Islet of Langerhans (tissue), 1 donor: ENCODE measurements around the gene GRAMD1B.

Source experiments
- FAIRE-seq: peaks from one replicate; lab custom pipeline; 2011; peaks lifted over from hg19 to GRCh38; lab: Jason Lieb, UNC

Gene GRAMD1B

GRCh38 chr11:123536690-123537437 is 106.8 kb downstream of the GRAMD1B start:
- FAIRE-seq, result no peak

GRCh38 chr11:123537726-123538125 is 107.7 kb downstream of the GRAMD1B start:
- FAIRE-seq, result no peak

DNA sequence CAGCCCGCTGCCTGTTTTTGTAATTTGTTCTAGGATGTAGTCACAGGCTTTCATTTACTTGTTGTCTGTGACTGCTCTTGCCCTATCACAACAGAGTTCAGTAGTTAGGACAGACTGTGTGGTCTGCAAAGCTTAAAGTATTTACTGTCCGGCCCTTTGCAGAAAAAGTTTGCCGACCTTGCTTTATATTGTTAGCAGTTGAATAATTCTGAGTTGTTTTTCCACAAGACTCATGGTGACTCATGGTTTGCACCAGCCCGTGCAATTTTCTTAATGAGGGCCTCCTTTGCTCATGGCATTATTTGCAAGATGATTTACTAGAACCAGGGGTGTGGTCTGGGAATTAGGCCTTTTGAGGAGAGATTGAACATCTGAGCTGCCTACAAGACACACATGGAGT is 113.7 kb downstream of the GRAMD1B start:
- no peak for FAIRE-seq

DNA sequence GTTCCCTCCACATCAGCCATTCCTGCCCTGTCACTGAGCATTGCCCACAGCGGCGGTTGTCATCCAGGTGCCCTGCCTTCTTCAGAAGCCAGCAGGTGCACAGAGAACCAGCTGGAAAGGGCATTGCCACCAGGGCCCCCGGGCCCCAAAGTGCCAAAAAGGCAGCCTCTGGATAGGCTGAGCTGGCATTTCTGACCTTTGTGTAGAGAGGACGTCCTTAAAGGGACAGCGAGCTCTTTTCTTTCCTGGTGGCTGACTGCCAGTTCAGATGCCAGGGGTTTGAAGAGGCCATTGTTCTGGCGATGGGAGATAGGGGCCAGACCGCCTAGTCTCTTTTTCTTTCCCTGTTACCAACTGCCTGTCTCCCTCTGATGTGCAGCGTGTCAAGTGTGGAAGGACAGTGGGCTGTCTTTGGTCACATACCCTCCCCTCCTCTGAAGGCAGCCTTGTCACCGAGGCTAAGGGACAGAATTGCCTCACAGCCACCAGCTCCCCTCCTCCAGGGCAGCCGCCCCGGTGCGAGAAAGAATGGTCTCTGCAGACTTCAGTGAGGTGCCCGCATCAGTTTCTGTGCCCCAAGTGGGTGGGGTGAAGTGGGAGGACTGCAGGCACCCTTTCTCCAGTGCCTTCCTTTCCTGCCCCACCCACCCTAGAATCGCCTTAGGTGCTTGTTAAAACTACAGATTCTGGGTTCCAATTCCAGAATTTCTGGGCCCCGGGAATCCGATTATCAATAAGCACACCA is 114.7 kb downstream of the GRAMD1B start:
- FAIRE-seq, result no peak

GRCh38 chr11:123545726-123546270 is 115.7 kb downstream of the GRAMD1B start:
- no peak for FAIRE-seq

GRCh38 chr11:123546515-123546914 is 116.4 kb downstream of the GRAMD1B start:
- no peak for FAIRE-seq

DNA sequence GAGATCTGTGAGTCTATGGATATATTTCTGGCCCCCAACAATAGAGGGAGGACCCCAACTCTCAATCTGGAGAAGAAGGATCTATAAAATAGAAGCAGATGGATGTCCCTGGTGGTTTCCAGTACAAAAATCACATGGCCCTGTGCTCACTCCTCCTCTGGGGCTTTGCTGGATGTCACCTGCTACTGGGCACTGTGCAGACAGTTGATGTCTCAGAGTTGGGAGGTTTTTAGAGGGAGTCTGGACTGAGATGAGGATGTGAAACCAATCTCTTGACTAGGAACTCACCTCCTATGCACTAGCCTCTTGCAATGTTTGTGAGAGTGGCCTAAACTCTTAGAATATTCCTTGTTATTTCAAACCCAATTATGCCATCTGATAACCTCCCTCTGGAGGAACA is 117.1 kb downstream of the GRAMD1B start:
- no peak for FAIRE-seq

DNA sequence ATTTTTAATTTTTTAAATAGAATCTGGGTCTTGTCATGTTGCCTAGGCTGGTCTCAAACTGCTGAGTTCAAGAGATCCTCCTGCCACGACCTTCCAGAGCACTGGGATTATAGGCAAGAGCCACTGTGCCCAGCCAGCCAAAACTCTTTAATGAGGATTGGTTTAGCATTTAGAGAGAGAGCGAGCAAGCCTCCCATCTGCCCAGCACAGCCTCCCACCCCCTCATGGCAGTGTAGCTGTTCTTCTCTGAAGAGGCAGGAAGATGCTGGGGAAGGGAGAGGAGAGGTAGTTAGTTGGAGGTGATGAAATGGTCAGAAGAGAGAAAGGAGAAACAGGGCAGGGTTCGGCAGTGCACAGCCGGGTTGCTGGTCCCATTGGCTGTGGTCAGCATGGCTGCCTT is 118.7 kb downstream of the GRAMD1B start:
- FAIRE-seq, result no peak

- FAIRE-seq, result no peak
These were observed 120.2 kb downstream of the GRAMD1B start for GRCh38 chr11:123549926-123550917.

DNA sequence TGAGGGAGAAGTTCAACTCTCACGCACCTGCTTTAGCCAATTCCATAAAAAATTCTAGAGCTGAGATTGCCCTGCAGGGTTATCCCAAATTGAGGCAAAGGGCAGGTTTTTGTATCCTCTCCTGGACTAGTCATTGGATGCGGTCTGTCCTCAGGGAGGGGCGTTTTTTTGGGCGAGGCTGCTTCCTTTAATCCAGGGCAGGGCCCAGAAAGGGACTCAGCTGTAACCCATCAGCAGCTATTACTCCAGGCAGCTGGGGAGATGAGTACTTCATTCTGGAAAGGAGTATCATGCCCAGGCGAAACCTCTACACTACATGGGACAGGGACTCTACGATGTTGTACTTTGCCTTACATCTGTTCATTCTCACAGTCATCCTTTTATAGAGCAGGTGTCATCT is 121.0 kb downstream of the GRAMD1B start:
- no peak for FAIRE-seq

DNA sequence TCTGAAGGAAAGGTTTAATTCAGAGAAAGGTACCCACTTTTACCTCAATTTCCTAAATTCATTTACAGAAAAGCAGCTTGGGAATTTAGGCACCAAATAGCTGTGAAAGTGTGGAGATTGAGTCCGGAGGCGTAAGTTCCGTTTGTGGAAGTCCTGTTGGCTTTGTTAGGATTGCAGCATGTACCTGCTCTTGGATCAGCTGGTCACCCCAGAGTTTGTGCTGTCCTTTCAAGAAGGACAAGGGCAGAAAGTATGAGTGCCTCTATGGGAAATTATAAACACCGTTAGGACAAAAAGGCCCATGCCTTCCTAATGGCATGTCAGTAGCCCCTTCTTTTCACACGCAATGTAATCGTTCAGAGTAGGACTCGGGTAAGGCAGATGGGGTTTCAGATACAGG is 126.6 kb downstream of the GRAMD1B start:
- FAIRE-seq, result no peak

DNA sequence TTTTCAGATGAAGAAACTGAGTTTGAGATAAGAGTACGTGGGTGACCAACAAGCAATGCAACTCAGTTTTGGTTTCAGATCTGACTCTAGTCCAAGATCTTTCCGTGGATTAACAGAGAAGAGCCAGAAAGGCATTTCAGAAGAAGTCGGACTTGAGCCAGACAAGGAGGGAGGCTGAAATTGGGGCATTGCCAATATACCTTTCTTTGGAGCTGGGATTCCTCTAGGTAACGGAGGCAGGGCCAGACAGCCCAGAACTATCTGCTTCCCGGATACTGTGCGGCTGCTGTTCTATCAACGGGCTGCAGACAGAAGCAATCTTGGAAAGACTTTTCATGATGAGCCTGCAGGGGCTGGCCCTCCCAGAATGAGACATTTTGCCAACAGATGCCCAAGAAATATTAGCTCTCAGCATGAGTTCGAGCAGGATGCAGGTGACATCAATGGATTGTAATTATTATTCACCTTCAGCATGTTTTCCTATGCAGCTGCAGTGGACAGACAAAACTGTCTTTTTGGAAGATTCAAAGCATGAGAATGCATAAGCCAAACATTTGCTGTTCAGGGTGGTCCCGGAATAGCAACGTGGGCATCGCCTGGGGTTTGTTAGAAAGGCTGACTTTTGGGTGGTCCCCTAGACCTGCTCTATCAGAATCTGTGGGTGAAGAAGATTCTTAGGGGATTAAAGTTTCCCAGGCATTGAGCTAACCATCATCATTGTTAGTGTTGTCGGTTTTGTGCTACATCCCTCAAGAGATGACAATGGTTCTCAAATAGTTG is 128.7 kb downstream of the GRAMD1B start:
- no peak for FAIRE-seq

GRCh38 chr11:123559523-123559955 is 129.5 kb downstream of the GRAMD1B start:
- peak; percentile 56 for FAIRE-seq

GRCh38 chr11:123560006-123560405 is 129.9 kb downstream of the GRAMD1B start:
- no peak for FAIRE-seq

DNA sequence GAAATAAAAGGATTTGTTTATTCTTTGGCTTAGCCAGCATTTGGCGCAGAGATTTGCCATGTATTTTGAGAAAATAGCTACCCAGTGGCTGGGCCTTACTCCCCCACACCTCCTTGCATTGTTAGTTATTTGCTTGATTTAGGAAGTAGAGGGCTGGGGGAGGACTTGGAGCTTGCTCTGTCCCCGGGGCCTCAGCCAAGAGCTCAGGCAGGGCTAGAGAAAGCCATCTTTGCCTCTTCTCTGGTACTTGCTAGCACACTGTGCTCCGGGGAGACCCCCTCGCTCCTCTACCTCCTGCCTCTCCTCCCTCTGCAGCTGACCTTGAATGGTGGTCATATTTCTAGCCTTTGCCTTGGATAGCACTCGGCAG is 131.3 kb downstream of the GRAMD1B start:
- FAIRE-seq, result no peak

DNA sequence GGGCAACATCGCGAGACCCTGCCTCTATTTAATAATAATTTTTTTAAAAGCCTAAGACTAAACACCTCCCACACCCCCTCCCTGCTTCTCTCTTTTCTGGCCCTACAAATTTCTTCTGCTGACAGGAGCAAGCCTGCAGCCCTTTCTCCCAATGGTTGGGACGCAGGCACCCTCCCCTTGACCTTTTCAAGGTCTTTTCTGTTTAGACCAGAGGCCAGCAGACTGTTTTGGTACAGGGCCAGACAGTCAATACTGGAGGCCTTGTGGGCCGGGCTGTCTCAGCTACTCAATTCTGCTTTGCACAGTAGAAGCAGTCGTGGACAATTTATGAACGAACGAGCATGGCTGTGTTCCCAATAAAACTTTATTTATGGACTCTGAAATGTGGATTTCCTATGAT is 132.1 kb downstream of the GRAMD1B start:
- no peak for FAIRE-seq

GRCh38 chr11:123562829-123563228 is 132.8 kb downstream of the GRAMD1B start:
- FAIRE-seq, result no peak

DNA sequence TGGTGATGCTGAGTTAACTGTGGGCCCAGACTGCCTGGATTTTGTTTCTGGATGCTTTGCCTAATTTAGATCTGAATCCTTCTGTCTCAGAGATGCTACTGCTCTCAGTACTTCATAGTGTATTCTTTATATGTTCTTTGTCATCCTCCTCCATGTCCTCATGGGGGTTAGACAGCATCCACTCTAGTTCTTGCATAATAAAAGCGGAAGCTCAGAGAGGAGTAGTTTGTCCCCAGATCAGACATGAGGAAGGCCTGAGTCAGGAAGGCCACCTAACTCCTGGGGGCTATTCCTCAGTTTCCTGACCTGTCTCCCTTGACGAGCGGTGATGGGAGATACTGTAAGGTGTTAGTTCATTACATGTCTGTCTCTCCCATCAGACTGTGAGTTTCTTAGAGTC is 134.2 kb downstream of the GRAMD1B start:
- FAIRE-seq, result no peak

DNA sequence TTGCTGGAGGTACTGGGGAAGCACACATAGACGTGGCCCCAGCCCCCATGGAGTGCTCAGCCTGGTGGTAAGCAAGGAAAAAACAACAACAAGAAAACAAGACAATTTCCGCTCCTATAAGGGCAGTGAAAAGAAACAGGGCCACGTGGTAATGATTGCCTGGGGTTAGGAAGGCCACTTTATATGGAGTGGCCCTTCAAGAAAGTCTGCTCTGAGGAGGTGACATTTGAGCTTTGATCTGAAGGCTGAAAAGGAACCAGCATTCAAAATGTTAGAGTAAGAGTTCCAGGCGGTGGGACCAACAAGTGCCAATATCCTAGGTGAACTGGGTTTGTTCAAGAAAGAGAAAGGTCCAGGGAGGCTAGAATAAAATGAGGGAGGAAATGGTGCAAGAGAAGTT is 136.8 kb downstream of the GRAMD1B start:
- no peak for FAIRE-seq

GRCh38 chr11:123567466-123567865 is 137.4 kb downstream of the GRAMD1B start:
- no peak for FAIRE-seq

DNA sequence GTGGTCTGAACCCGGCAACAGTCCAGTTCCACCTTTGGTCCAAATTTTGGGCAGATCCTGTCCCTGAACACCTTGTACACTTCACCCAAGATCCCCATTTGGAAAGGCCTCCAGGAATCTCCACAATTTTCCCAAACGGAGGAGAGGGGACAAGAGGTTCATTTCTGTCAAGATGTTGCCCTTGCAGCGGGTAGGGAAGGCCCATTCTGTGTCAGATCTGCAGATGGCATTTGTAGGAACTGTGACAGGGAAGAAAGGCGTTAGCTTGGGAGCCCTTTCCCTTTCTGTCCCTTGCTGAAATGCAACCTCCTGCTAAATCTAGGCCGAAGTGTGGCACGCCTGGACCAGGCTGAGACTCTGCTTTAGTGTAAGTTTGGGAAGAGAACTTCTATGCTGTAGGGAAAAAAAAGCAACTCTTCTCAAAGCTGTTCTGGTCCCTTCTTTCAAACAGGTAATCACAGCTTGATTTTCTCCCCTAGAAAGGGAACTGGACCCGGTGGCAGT is 138.3 kb downstream of the GRAMD1B start:
- no peak for FAIRE-seq
